Left lung (tissue), 10 donors: ENCODE measurements around the gene ITPK1. TPM values are rescaled to one million over a fixed set of nuclear protein-coding genes. Genes with fewer than 3 reads are reported as not detected.

Experiments
- ATAC-seq: fragments of 200-7000 bp; cut with Tn5 transposase; one replicate; pipeline ENCODE4 v1.9.1; 2020; ENCODE audit warnings: moderate library complexity
- DNase-seq, 4 donors: peaks; one replicate each; pipeline ENCODE4 v3.0.0-alpha.2; 2013 to 2020
- H3K27ac ChIP-seq, 2 donors: fragments of 200-600 bp; sonication (generic) in 1 of 2; one replicate each; pipeline versions ENCODE4 v1.5.0 to v1.8.0; 2020 to 2021
- H3K27me3 ChIP-seq, 2 donors: fragments of 200-600 bp; sonication (generic) in 1 of 2; one replicate each; pipeline versions ENCODE4 v1.5.0 to v1.8.0; 2020 to 2021
- H3K36me3 ChIP-seq, 2 donors: fragments of 200-600 bp; sonication (generic) in 1 of 2; one replicate each; pipeline versions ENCODE4 v1.5.0 to v1.8.0; 2020 to 2021
- H3K4me1 ChIP-seq, 2 donors: fragments of 200-600 bp; one replicate each; pipeline ENCODE4 v1.8.0; 2021
- H3K4me3 ChIP-seq, 2 donors: fragments of 200-600 bp; sonication (generic) in 1 of 2; one replicate each; pipeline versions ENCODE4 v1.5.0 to v1.8.0; 2020 to 2021; ENCODE audit warnings: mild to moderate bottlenecking in 1 of 2
- H3K9me3 ChIP-seq, 2 donors: fragments of 200-600 bp; sonication (generic) in 1 of 2; one replicate each; pipeline versions ENCODE4 v1.5.0 to v1.8.0; 2020 to 2021
- CTCF ChIP-seq, 2 donors: fragments of 200-600 bp; sonication (generic) in 1 of 2; IDR thresholded peaks; one replicate each; pipeline versions ENCODE4 v1.5.0 to v1.8.0; 2021; ENCODE audit warnings: antibody characterized with exemption in 2 of 2
- intact Hi-C, 2 donors: fragments of 100-400 bp; cut with DNase I; formaldehyde crosslinking; loops; one replicate each; pipeline versions ENCODE4 v1.11.2 to v1.14.2; 2022
- polyA plus RNA-seq, 6 donors: library from polyadenylated mRNA; unstranded; fragments of 120-200 nt; gene quantifications; one replicate each; pipeline ENCODE4 v1.2.1, GENCODE V29; 2013; ENCODE audit not compliant: insufficient read length in 6 of 6
- total RNA-seq, 2 donors: library from RNA; stranded (reverse); fragmentation: NEBNext Ultra II Directional; extraction: Animal tissue kit (Norgen Biotek cat#: 25700); gene quantifications; one replicate each; pipeline ENCODE4 v1.2.1, GENCODE V29; 2021
- donor health status: DM: no; HTN: yes; CAD: no.
- donor health status: DM: no; HTN: no; CAD: no.

ITPK1 gene
- total and polyA plus RNA-seq, 8 donors: 18.1 to 108 (median 20.8) TPM

DNA sequence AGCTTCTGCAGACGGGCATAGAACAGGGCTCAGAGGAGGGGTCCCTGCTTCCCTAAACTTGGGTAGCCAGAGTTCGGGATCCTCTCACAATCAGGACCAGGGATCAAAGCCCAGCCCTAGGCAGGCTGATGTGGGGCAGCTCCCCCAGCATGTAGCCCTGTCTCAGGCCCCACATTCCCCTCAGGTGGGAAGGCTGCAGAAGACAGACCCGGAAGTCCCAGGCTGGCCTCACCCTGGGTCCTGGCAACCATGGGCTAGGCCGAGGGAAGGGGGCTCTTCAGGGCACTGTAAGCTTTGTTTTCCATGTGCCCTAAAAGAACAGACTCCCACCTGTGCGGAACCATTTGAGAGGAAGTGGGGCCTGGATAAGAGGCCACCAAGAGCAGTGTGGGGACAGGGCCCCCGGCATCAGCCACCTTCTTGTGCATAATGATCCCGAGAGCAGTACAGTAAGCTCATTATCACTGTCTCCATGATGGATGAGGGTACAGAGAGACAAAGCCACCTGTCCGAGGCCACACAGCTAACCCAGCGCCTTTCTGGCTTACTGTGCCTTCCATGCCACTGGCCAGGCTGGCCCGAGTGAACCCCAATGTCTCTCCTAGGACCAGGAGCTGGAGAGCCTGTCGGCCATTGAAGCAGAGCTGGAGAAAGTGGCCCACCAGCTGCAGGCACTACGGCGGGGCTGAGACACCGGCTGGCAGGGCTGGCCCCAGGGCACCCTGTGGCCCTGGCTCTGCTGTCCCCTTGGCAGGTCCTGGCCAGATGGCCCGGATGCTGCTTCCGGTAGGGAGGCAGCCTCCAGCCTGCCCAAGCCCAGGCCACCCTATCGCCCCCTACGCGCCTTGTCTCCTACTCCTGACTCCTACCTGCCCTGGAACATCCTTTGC lies 181.3 kb downstream of the ITPK1 start:
- Histone ChIP-seq H3K36me3 (peaks cover 0 to 36% of the 10 kb centered on the region in 2 donors), H3K4me1 (no peaks in the 10 kb centered on the region), H3K27ac (no peak overlapping the region), H3K27me3 (no peaks in the 10 kb centered on the region), H3K9me3 (no peaks in the 10 kb centered on the region), H3K4me3 (no peak overlapping the region)
- TF ChIP-seq CTCF (IDR thresholded peaks at IDR 0.05): no peak
- peak in 1 of 4 donors; percentile 64 for DNase-seq
- intact Hi-C loops: no loop called here
- ATAC-seq: no peak

- Histone ChIP-seq H3K36me3 (peaks cover 0 to 27% of the 10 kb centered on the region in 2 donors), H3K4me3 (no peak overlapping the region), H3K27ac (no peak overlapping the region), H3K27me3 (no peaks in the 10 kb centered on the region), H3K9me3 (no peaks in the 10 kb centered on the region), H3K4me1 (no peaks in the 10 kb centered on the region)
- intact Hi-C loops: no loop called here
- TF ChIP-seq CTCF (IDR thresholded peaks at IDR 0.05): no peak
- peak in 1 of 4 donors; percentile 42 for DNase-seq
- ATAC-seq: no peak
These were observed 182.2 kb downstream of the ITPK1 start for GRCh38 chr14:92933481-92933880.

DNA sequence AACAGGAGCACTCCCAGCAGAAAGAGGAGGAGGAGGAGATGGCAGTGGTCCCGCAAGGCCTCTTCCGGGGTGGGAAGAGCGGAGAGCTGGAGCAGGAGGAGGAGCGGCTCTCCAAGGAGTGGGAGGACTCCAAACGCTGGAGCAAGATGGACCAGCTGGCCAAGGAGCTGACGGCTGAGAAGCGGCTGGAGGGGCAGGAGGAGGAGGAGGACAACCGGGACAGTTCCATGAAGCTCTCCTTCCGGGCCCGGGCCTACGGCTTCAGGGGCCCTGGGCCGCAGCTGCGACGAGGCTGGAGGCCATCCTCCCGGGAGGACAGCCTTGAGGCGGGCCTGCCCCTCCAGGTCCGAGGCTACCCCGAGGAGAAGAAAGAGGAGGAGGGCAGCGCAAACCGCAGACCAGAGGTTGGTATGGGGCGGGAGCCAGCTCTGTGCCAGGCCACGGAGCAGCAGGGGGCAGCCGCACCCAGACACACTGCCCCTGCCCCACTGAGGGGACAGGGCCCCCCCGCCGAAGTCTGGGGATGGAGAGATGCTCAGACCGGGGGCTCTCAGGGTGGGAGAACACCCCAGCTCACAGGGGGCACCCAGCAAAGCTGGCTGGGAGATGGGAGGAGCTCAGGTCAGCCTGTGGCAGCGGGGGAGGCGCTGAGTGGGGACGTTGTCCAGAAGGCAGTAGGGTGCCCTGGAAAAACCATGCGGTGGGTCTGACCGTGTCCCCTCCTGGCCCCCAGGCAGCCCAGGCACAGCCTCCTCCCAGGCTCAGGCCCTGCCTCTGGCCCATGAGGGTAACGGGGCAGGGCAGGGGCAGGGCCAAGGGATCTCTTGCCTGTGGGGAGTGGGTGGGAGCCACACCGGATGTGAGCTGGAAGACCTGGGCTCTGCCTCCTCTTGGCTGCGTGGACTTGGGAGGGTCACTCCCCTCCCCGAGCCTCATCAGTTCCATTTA lies 183.0 kb downstream of the ITPK1 start:
- TF ChIP-seq CTCF (IDR thresholded peaks at IDR 0.05): no peak
- Histone ChIP-seq H3K4me3 (no peak overlapping the region), H3K4me1 (no peaks in the 10 kb centered on the region), H3K36me3 (peaks cover 0 to 22% of the 10 kb centered on the region in 2 donors), H3K9me3 (no peaks in the 10 kb centered on the region), H3K27me3 (no peaks in the 10 kb centered on the region), H3K27ac (no peak overlapping the region)
- ATAC-seq: no peak
- intact Hi-C loops: no loop called here
- peak in 1 of 4 donors; percentile 74 for DNase-seq

GRCh38 chr14:92931681-92932447 lies 183.9 kb downstream of the ITPK1 start:
- no peaks in the 10 kb centered on the region for H3K4me1 ChIP-seq
- intact Hi-C loops: no loop called here

More at GRCh38 chr14:92931681-92932447, 183.9 kb downstream of the ITPK1 start:
- no peak for TF ChIP-seq CTCF (IDR thresholded peaks at IDR 0.05)
- Histone ChIP-seq H3K27ac (no peak overlapping the region), H3K36me3 (peaks cover 0 to 15% of the 10 kb centered on the region in 2 donors), H3K9me3 (no peaks in the 10 kb centered on the region), H3K27me3 (no peaks in the 10 kb centered on the region), H3K4me3 (no peak overlapping the region)
- DNase-seq (peak in 1 of 4 donors; percentile 41), ATAC-seq (no peak)
